Neural cell (in vitro differentiated cells): ENCODE measurements around the gene SLC24A3. TPM values are rescaled to one million over a fixed set of nuclear protein-coding genes. Genes with fewer than 3 reads are reported as not detected.

ENCODE experiments used
- H2AFZ ChIP-seq: fragments of 200-600, 300-800 bp; sonication (generic), shearing (Covaris generic); 2 replicates; pipeline ENCODE4 v1.6.0; 2014; ENCODE audit warnings: low read depth, mild to moderate bottlenecking, antibody characterized with exemption, low read length, moderate library complexity
- H3F3A ChIP-seq: fragments of 200-600 bp; shearing (Covaris generic); 2 replicates; pipeline ENCODE4 v1.6.1; 2016; ENCODE audit warnings: mild to moderate bottlenecking, moderate library complexity, mixed read lengths, antibody characterized with exemption, low read length; ENCODE audit not compliant: insufficient read depth, poor library complexity, severe bottlenecking
- H3K27ac ChIP-seq: fragments of 200-600, 300-800 bp; sonication (generic), shearing (Covaris generic); 2 replicates; pipeline ENCODE4 v1.5.1; 2014; ENCODE audit warnings: mild to moderate bottlenecking, low read length, moderate library complexity
- H3K27me3 ChIP-seq: fragments of 300-800, 200-600 bp; sonication (generic), shearing (Covaris generic); 2 replicates; pipeline ENCODE4 v1.6.0; 2014; ENCODE audit warnings: mild to moderate bottlenecking, low read depth, low read length, moderate library complexity; ENCODE audit not compliant: insufficient read depth
- H3K36me3 ChIP-seq: fragments of 300-800, 200-600 bp; sonication (generic), shearing (Covaris generic); 2 replicates; pipeline ENCODE4 v1.5.1; 2014; ENCODE audit warnings: mild to moderate bottlenecking, antibody characterized with exemption, low read length, moderate library complexity; ENCODE audit not compliant: insufficient read depth
- H3K4me2 ChIP-seq: fragments of 300-800, 200-600 bp; sonication (generic), shearing (Covaris generic); 2 replicates; pipeline ENCODE4 v1.6.0; 2014; ENCODE audit warnings: mild to moderate bottlenecking, low read length
- H3K4me3 ChIP-seq: fragments of 300-800, 200-600 bp; sonication (generic), shearing (Covaris generic); 2 replicates; pipeline ENCODE4 v1.5.1; 2014; ENCODE audit warnings: mild to moderate bottlenecking, low read length, moderate library complexity
- H3K79me2 ChIP-seq: fragments of 200-600 bp; shearing (Covaris generic); replicated peaks from 2 replicates; pipeline ENCODE4 v1.6.0; 2014; ENCODE audit warnings: mild to moderate bottlenecking, low read length, moderate library complexity; ENCODE audit not compliant: insufficient read depth
- H3K9ac ChIP-seq: fragments of 300-800, 200-600 bp; sonication (generic), shearing (Covaris generic); 2 replicates; pipeline ENCODE4 v1.6.1; 2016; ENCODE audit warnings: mild to moderate bottlenecking, low read length, mixed read lengths
- H3K9me2 ChIP-seq: fragments of 200-600 bp; shearing (Covaris generic); 2 replicates; pipeline ENCODE4 v1.6.1; 2016; ENCODE audit warnings: mild to moderate bottlenecking, low read length, mixed read lengths; ENCODE audit not compliant: insufficient read depth
- H3K9me3 ChIP-seq: fragments of 200-600, 300-800 bp; sonication (generic), shearing (Covaris generic); 2 replicates; pipeline ENCODE4 v1.6.1; 2016; ENCODE audit warnings: mild to moderate bottlenecking, mixed run types, low read length, moderate library complexity, mixed read lengths
- H4K20me1 ChIP-seq: fragments of 200-600 bp; shearing (Covaris generic); 2 replicates; pipeline ENCODE4 v1.6.1; 2016; ENCODE audit warnings: mild to moderate bottlenecking, mixed run types; ENCODE audit not compliant: insufficient read depth
- EP300 ChIP-seq: fragments of 450-650 bp; conservative IDR thresholded peaks from 2 replicates; pipeline ENCODE4 v1.6.1; 2014; ENCODE audit warnings: antibody characterized with exemption, mild to moderate bottlenecking, moderate library complexity; ENCODE audit not compliant: poor library complexity, severe bottlenecking
- EZH2 ChIP-seq: fragments of 200-600, 300-800 bp; shearing (Covaris generic), sonication (generic); IDR thresholded peaks from 2 replicates; pipeline ENCODE4 v1.6.1; 2014; ENCODE audit warnings: antibody characterized with exemption, low read length, borderline replicate concordance, mild to moderate bottlenecking; ENCODE audit not compliant: insufficient read depth, poor library complexity, severe bottlenecking
- MXI1 ChIP-seq: fragments of 450-650 bp; conservative IDR thresholded peaks from 2 replicates; pipeline ENCODE4 v1.6.1; 2014; ENCODE audit warnings: antibody characterized with exemption, mild to moderate bottlenecking; ENCODE audit not compliant: poor library complexity, severe bottlenecking
- POLR2AphosphoS5 ChIP-seq: IDR thresholded peaks from 2 replicates; pipeline ENCODE4 v1.6.1; 2012
- RAD21 ChIP-seq: fragments of 450-650 bp; conservative IDR thresholded peaks from 2 replicates; pipeline ENCODE4 v1.6.1; 2014; ENCODE audit warnings: antibody characterized with exemption, mild to moderate bottlenecking, moderate library complexity
- SMC3 ChIP-seq: fragments of 450-650 bp; conservative IDR thresholded peaks from 2 replicates; pipeline ENCODE4 v1.6.1; 2014; ENCODE audit warnings: antibody characterized with exemption, mild to moderate bottlenecking, moderate library complexity; ENCODE audit not compliant: poor library complexity
- TAF1 ChIP-seq: IDR thresholded peaks from 2 replicates; pipeline ENCODE4 v1.6.1; 2012; ENCODE audit warnings: low read depth
- polyA plus RNA-seq: library from polyadenylated mRNA; depleted of rRNA; stranded (reverse); fragments of >200 nt; gene quantifications from 2 replicates; pipeline ENCODE4 v1.2.3, GENCODE V29; 2014
- TF ChIP-seq, protein P1 (sequence below): IDR thresholded peaks from 2 replicates; pipeline ENCODE4 v1.6.1; 2012; ENCODE audit warnings: borderline replicate concordance
- TF ChIP-seq, protein P2 (sequence below): fragments of 450-650 bp; IDR thresholded peaks from 2 replicates; pipeline ENCODE4 v1.5.1; 2014; ENCODE audit warnings: antibody characterized with exemption, mild to moderate bottlenecking, moderate library complexity; ENCODE audit not compliant: poor library complexity, severe bottlenecking

The SLC24A3 gene
- polyA plus RNA-seq, 1 donor from 2014 or later, result 6.5 TPM

DNA sequence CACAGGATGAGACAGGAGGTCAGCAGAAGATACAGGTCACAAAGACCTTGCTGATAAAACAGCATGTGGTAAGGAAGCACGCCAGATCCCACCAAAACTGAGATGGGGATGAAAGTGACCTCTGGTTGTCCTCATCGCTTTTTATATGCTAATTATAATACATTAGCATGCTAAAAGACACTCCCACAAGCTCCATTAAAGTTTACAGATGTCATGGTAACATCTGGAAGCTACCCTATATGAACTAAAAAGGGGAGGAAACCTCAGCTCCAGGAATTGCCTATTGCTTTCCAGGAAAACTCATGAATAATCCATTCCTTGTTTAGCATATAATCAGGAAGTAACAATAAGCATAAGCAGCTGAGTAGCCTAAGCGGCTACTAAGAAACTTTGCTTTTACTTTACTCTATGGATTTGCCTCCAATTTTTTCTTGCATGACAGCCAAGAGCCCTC is 537.2 kb downstream of the SLC24A3 start:
- Histone ChIP-seq H3K4me2 (no peak overlapping the region), H2AFZ (no peak overlapping the region), H3K27me3 (no peaks in the 10 kb centered on the region), H3K9ac (no peak overlapping the region), H4K20me1 (no peaks in the 10 kb centered on the region), H3K9me3 (no peaks in the 10 kb centered on the region), H3F3A (no peaks in the 10 kb centered on the region), H3K4me3 (no peak overlapping the region), H3K36me3 (no peaks in the 10 kb centered on the region), H3K27ac (peak overlapping the region; percentile 59), H3K9me2 (no peaks in the 10 kb centered on the region), H3K79me2 (no peaks in the 10 kb centered on the region)
- TF ChIP-seq SMC3 (no peak), EZH2 (no peak), POLR2AphosphoS5 (no peak), TAF1 (no peak), RAD21 (no peak), EP300 (no peak), MXI1 (no peak)
- TF ChIP-seq, protein P1, sequence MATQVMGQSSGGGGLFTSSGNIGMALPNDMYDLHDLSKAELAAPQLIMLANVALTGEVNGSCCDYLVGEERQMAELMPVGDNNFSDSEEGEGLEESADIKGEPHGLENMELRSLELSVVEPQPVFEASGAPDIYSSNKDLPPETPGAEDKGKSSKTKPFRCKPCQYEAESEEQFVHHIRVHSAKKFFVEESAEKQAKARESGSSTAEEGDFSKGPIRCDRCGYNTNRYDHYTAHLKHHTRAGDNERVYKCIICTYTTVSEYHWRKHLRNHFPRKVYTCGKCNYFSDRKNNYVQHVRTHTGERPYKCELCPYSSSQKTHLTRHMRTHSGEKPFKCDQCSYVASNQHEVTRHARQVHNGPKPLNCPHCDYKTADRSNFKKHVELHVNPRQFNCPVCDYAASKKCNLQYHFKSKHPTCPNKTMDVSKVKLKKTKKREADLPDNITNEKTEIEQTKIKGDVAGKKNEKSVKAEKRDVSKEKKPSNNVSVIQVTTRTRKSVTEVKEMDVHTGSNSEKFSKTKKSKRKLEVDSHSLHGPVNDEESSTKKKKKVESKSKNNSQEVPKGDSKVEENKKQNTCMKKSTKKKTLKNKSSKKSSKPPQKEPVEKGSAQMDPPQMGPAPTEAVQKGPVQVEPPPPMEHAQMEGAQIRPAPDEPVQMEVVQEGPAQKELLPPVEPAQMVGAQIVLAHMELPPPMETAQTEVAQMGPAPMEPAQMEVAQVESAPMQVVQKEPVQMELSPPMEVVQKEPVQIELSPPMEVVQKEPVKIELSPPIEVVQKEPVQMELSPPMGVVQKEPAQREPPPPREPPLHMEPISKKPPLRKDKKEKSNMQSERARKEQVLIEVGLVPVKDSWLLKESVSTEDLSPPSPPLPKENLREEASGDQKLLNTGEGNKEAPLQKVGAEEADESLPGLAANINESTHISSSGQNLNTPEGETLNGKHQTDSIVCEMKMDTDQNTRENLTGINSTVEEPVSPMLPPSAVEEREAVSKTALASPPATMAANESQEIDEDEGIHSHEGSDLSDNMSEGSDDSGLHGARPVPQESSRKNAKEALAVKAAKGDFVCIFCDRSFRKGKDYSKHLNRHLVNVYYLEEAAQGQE, result no peak
- TF ChIP-seq, protein P2, sequence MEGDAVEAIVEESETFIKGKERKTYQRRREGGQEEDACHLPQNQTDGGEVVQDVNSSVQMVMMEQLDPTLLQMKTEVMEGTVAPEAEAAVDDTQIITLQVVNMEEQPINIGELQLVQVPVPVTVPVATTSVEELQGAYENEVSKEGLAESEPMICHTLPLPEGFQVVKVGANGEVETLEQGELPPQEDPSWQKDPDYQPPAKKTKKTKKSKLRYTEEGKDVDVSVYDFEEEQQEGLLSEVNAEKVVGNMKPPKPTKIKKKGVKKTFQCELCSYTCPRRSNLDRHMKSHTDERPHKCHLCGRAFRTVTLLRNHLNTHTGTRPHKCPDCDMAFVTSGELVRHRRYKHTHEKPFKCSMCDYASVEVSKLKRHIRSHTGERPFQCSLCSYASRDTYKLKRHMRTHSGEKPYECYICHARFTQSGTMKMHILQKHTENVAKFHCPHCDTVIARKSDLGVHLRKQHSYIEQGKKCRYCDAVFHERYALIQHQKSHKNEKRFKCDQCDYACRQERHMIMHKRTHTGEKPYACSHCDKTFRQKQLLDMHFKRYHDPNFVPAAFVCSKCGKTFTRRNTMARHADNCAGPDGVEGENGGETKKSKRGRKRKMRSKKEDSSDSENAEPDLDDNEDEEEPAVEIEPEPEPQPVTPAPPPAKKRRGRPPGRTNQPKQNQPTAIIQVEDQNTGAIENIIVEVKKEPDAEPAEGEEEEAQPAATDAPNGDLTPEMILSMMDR, result no peak

DNA sequence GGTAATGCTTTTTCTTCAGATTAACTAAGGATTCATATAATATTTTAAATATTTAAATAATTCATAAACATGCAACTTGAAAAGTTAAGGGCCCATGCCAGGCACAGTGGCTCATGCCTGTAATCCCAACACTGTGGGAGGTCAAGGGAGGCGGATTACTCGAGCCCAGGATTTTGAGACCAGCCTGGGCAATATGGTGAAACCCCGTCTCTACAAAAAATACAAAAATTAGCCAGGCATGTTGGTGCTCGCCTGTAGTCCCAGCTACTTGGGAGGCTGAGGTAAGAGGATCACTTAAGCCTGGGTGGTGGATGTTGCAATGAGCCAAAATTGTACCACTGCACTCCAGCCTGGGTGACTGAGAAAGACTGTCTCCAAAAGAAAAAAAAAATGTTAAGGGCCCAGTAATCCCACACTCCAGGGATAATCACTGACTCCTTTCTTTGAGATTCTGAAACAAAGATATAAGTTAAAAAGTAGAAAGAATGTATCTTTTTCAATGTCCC is 537.7 kb downstream of the SLC24A3 start:
- H3K79me2 ChIP-seq, result no peaks in the 10 kb centered on the region
- H4K20me1 ChIP-seq, result no peaks in the 10 kb centered on the region
- no peaks in the 10 kb centered on the region for H3K27me3 ChIP-seq
- no peak overlapping the region for H3K9ac ChIP-seq
- no peaks in the 10 kb centered on the region for H3K36me3 ChIP-seq
- no peaks in the 10 kb centered on the region for H3K9me2 ChIP-seq
- H3K4me3 ChIP-seq, result no peak overlapping the region
- H3K4me2 ChIP-seq, result no peak overlapping the region
- H3K9me3 ChIP-seq, result no peaks in the 10 kb centered on the region
- H2AFZ ChIP-seq, result no peak overlapping the region
- no peak for TF ChIP-seq RAD21
- TF ChIP-seq POLR2AphosphoS5, result no peak
- TF ChIP-seq EP300, result no peak
- TF ChIP-seq TAF1, result no peak
- no peak for TF ChIP-seq EZH2
- TF ChIP-seq MXI1, result no peak
- no peak for TF ChIP-seq SMC3
- TF ChIP-seq, protein P1, result no peak
- TF ChIP-seq, protein P2, result no peak
- H3K27ac ChIP-seq, result no peak overlapping the region
- no peaks in the 10 kb centered on the region for H3F3A ChIP-seq
